COR-L47 (cell line): ENCODE data around the gene TEP1.
"Not testable (repeated sequence)": the region's sequence is repeated elsewhere in the genome, so short reads cannot be mapped to it uniquely, and the experiment has no call there.

Experiments
- DNase-seq: peaks from one replicate; lab custom pipeline; 2025; lab: John Stamatoyannopoulos, UW

The TEP1 gene

GRCh38 chr14:20412876-20413743 is at the start of gene TEP1:
TSS of gene TEP1 (minus strand) at chr14:20413501. CDS start at chr14:20408439, 5,062 bp downstream.
- DNase-seq, result peak; percentile 62

GRCh38 chr14:20461225-20462141 is 48.2 kb upstream of the TEP1 start, which contains the start of gene PIP4P1:
TSS of gene PIP4P1 (minus strand) at chr14:20461434. CDS start at chr14:20461325, 109 bp downstream.
- peak; percentile 100 for DNase-seq

DNA sequence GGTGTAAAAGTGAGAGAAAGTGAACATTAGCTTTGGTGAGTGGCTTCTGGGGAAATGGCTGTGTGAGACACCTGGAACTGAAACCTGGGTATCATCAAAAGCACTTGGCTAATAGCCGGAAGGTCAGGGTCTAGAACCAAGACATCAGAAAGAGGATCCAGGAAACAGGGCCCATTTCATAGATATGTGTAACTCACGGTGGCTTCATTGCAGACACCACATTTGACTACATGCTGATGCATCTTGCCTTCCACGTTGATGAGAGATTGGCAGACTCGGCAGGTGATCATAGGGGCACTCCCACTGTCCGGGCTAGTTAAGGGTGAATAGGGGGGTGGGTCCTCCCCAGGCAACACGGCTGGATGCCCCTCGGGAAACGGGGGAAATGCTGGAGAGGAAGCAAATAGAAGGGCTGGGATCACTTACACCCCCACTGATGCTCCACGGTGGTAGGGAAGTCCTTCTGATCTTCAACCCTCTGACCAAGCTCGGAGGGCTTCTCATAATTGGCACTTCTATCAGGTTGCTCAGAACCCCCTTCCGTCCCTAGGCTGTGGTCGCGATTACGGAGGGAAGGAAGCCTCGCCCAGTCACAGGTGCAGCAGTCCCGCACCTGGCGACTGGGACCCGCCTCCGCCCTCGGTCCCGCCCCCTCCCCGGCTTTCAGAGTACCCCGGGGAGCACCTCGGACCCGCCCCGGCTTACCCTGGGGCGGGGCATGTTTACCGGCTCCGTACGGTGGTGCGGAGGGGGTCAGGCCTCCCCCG is 47.3 kb upstream of the TEP1 start:
- peak; percentile 61 for DNase-seq

DNA sequence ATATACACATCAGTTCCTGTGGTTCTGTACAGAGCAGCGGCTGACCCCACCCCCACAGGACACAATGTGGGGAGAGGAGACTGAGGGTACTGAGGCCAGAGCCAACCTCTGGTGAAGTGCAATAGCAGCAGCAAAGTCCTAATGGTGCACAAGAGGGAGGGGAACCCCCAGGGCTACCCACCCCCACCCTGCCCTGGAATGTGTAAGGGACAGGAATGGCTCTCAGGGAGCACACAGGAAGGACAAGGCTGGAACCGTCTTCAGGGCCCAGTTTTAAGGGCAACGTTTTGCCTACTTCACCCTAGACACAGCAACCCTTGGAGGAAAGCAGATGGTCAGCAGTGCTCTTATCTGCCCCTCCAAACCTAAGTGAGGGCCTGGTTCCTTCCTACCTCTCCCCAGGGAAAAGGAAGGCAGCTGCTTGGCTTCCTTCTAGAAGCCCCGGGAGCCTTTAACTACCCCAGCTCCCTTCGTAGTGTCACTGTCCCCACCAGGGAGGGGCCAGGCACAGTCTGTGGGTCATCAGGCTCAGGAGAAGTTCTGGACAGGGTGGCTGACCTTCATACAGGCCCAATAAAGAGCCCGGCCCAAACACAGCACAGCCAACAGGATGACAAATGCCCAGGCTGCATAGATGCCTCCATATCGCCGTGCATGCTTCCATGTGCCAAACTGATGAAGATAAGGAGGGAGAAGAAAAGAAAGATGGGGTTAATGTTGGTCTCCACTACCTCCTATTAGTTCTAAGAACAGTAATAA is 44.9 kb upstream of the TEP1 start:
- DNase-seq, result no peak

- DNase-seq, result no peak
Observed at GRCh38 chr14:20456971-20457370, 43.7 kb upstream of the TEP1 start.

DNA sequence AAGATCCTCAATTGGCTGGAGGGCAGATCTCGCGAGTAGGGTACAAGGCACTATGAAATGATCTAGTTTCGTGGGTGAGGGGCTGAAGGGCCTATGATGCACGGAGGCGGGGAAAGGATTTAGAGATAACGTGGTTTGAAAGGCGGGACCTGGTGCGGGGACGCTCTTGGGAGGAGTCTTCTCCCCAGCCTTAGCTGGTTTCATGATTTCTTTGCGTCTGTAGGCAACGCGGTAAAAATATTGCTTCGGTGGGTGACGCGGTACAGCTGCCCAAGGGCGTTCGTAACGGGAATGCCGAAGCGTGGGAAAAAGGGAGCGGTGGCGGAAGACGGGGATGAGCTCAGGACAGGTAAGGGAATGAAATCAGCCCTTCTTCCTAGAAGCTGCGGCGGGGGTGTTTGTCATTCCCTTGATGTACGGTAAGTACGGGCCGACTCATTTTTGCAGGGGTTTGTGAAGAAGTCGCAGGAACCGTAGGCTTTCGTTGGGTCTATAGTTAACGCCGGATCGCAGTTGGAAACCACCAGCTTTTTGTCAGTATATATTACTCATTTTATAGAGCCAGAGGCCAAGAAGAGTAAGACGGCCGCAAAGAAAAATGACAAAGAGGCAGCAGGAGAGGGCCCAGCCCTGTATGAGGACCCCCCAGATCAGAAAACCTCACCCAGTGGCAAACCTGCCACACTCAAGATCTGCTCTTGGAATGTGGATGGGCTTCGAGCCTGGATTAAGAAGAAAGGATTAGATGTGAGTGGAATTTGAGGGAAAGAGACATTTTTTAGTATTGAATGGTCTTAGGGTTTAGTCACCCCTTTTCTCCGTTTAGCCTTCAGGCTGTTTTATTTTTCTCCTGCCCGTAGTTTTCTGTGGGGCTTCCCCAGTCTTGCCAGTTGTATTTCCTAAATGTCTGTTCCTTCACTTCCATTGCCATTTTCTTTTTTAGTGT is 42.3 kb upstream of the TEP1 start:
- peak; percentile 87 for DNase-seq

GRCh38 chr14:20454516-20455354 is 41.4 kb upstream of the TEP1 start, which contains the start of the genes APEX1 and OSGEP:
TSS of gene APEX1 (plus strand) at chr14:20455226. CDS start at chr14:20455646, 420 bp downstream.
TSS of gene OSGEP (minus strand) at chr14:20454812. CDS start at chr14:20454683, 129 bp downstream.
- DNase-seq, result peak; percentile 99

GRCh38 chr14:20452831-20453230 is 39.5 kb upstream of the TEP1 start:
- DNase-seq, result not testable (repeated sequence)

DNA sequence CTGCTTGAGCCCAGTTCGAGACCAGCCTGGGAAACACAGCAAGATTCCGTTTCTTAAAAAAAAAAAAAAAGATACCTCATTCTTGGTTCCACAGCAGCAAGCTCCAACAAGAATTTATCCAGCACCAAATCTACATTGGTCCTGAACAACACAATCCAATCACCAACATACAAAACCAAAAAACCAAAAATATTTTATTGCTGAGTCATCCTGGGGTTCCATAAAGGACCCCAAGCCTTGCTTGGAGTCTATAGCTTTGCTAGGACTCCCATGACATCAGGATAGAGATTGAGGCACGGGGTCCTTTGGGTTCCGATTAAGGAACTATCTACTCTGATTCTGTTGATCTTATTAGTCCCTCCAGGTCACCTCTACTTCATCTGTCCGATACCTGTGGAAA is 33.6 kb upstream of the TEP1 start:
- DNase-seq, result no peak

DNA sequence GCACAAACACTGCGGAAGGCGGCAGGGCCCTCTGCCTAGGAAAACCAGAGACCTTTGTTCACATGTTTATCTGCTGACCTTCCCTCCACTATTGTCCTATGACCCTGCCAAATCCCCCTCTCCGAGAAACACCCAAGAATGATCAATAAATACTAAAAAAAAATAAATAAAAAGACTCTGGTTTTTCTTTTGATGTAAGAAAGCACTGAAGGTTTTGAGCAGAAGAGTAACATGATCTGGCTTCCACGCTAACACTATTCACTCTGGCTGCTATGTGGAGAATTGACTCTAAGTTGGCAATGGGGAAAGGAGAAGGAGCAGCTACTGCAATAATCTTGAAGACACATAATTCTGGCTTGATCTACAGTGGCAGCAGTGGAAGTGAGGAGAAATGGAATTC is 30.3 kb upstream of the TEP1 start:
- DNase-seq, result not testable (repeated sequence)

- DNase-seq, result no peak
Observed at GRCh38 chr14:20441461-20441860, 28.2 kb upstream of the TEP1 start.

- no peak for DNase-seq
Observed at GRCh38 chr14:20440882-20441281, 27.6 kb upstream of the TEP1 start.

DNA sequence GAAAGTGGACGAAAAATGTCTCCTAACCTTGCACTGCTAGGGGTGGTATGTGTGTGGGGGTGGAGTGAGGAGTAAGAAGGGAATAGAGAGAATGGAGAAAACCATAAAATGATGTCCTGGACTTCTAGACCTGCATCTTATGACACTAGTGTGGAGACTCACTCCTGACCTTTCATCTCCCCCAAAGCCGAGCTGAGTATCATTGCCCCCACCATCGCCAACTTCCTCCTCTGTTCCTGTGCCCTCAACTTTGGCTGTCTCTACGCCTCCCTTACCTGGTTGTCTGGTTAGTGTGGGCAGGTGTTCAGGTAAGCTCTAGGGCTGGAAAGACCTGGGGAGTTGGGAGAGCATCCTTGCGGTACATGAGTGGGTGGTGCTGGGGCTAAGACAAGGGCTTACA is 27.2 kb upstream of the TEP1 start:
- no peak for DNase-seq

DNA sequence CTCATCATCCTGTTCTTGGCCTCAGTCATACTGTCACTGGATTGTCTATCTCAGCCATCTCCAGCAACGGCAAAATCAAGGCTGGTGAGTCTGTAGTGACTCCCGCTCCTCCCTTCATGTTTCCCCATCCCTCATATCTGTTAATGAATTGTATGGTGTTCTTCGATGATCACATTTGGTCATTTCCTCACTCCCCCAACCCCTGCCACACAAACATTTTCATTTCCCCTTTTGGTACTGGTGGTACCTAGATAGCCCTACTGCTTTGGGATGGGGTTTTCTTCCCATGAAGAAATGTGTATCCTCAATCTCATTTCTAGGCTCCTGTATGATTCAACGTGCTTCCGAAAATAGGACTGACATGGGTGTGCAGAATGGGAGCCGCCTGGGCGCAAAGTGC is 25.4 kb upstream of the TEP1 start:
- DNase-seq, result no peak

- no peak for DNase-seq
Observed at GRCh38 chr14:20436363-20436755, 23.1 kb upstream of the TEP1 start.

- DNase-seq, result no peak
Observed at GRCh38 chr14:20435582-20436362, 22.5 kb upstream of the TEP1 start, which contains the start of gene KLHL33. TSS of gene KLHL33 (minus strand) at chr14:20436166. CDS start at chr14:20435811, 355 bp downstream.

DNA sequence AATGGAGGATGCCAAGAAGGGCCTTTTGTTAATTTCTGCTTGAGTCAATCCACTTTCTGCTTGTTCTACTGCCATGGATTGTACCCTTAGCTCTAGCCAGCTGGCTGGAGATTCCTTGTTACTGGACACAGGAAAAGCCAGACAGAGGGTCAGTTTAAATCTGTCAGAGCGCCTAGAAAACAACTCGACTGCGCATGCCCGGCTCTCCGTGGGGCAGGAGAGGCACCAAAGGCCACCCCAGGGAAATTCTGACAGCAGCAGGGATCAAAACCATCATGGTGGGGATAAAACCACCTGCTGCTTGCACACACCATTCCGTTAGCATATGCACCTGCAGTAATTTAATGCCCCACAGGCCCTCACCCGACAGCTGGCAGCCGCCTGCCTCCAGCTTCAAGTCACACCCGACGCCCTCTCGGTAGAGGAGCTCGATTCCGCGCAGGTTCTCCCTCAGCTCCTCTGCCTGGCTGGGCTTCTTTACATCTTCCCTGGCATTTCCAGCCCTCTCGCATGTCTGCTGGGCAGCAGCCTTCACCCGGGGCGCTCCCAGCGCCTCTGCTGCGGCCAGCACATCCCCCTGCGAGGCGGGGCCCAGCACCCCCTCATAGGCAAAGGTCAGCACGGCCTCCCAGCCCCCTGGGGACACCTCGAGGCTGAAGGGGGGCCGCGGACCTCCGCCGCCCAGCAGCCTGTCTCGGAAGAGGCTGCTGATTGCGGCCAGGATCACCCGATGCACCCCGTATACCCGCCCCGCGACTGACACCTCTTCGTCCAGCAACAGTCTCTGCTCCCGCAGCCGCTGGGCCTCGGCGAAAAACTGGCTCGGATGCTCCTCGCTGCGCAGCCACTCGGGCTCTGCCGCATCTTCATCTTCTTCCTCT is 21.6 kb upstream of the TEP1 start:
- no peak for DNase-seq
